LNCaP clone FGC (cell line): Measurements from ENCODE around the gene CSHL1.
"Not testable (repeated sequence)": the region's sequence is repeated elsewhere in the genome, so short reads cannot be mapped to it uniquely, and the experiment has no call there.

Source experiments
- DNase-seq: peaks from one replicate; pipeline ENCODE4 v3.0.0-alpha.2; 2011; ENCODE audit warnings: low read depth
- H3K4me3 ChIP-seq: 2 replicates; pipeline ENCODE4 v1.5.1; 2011; ENCODE audit warnings: mild to moderate bottlenecking, low read depth, low read length, control low read depth
- TF ChIP-seq, protein P1 (sequence below): IDR thresholded peaks from 2 replicates; pipeline ENCODE4 v1.5.1; 2012; ENCODE audit warnings: mild to moderate bottlenecking; ENCODE audit not compliant: control insufficient read depth, insufficient read depth; ENCODE audit errors: extremely low read depth

The CSHL1 gene

DNA sequence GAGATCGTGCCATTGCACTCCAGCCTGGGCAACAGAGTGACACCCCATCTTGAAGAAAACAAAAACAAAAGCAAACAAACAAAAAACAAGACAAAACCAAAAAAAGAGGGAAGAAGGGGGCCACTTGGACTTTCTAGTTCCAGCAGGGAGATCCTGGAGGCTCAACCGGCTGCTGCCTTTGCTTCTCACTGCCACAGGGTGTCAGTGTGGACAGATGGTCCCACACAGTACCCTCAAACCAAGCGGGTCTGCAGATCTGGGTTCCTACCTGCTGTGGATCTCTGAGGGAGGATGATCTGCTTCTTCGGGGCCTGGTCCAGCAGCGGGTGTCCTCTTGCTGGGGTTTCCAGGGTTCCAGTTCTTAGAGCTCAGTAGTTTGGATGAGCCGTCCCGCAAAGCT, 44.4 kb downstream of the CSHL1 start:
- TF ChIP-seq, protein P1, sequence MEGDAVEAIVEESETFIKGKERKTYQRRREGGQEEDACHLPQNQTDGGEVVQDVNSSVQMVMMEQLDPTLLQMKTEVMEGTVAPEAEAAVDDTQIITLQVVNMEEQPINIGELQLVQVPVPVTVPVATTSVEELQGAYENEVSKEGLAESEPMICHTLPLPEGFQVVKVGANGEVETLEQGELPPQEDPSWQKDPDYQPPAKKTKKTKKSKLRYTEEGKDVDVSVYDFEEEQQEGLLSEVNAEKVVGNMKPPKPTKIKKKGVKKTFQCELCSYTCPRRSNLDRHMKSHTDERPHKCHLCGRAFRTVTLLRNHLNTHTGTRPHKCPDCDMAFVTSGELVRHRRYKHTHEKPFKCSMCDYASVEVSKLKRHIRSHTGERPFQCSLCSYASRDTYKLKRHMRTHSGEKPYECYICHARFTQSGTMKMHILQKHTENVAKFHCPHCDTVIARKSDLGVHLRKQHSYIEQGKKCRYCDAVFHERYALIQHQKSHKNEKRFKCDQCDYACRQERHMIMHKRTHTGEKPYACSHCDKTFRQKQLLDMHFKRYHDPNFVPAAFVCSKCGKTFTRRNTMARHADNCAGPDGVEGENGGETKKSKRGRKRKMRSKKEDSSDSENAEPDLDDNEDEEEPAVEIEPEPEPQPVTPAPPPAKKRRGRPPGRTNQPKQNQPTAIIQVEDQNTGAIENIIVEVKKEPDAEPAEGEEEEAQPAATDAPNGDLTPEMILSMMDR, result 0 out of 2 replicates have a peak, but pooled peaks have one; percentile 20

More for the DNA sequence above, 44.4 kb downstream of the CSHL1 start:
- not testable (repeated sequence) for DNase-seq, H3K4me3 ChIP-seq
